GM21723 (cell line): ENCODE results near the gene FGF13.
A peak's percentile ranks its signal among the peaks of the same experiment; 100 is the strongest.

ENCODE experiments used
- ATAC-seq: cut with Tn5 transposase; IDR thresholded peaks from one replicate; pipeline ENCODE4 v1.9.1; 2021; ENCODE audit warnings: mild to moderate bottlenecking, moderate library complexity; ENCODE audit not compliant: unreplicated experiment

Gene FGF13

GRCh38 chrX:138711399-138712347 lies at the start of gene FGF13:
Gene FGF13, minus strand, starts transcription at chrX:138711717. Its CDS starts 714 bp downstream, at chrX:138711003.
- ATAC-seq, result no peak

DNA sequence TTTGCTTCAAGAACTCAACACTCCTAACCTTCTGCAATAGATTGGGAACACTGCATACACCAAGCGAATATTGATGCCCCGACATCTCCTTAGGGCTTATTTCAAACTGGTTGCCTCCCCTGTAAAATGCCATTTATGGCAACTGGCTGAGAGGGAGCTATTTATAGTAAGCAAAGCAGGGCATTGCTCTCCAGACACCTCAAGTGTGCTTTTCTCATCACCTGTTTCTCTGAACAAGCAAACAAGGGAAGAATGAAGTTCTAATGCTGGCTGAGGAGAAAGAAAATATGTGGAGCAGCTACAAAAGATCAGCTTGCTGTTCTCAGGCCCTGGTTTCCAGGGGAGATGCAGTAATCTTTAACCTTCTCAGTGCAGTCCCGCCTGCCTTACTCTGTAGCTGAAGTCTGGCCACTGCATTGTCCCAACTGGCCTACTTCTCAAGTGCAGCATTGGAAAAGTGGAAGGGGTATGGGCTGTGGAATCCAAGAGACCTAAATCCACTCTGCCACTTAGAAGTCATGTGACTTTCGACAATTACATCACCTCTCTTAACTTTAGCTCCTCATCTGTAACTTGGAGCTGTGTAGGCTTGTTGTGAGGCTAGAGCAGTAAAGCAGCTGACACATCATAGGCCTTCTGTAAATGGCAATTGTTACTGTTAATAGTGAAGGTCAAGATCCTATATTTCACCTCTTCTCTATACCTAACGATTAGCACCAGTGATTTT lies 47.9 kb upstream of the FGF13 start:
- ATAC-seq, result no peak

- no peak for ATAC-seq
Measured at GRCh38 chrX:138756234-138756633, 44.7 kb upstream of the FGF13 start.

DNA sequence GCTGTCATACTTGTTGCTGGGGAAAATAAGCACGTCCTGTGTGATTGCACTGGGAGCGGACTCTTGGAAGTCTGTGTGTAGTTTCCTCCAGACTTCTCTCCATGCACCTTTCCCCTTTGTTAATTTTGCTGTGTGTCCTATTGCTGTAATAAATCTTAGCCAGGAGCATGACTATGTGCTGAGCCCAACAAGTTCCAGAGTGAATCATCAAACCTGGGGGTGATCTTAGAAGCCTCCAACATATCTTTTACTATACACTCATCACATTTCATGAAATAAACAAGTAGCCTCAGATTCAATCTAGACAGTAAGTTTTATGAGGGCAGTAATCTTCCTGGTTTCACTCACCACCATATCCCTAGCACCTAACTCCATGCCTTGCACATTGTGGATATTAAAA lies 43.3 kb upstream of the FGF13 start:
- no peak for ATAC-seq

- ATAC-seq, result no peak
Measured at GRCh38 chrX:138748480-138748879, 37.0 kb upstream of the FGF13 start.

DNA sequence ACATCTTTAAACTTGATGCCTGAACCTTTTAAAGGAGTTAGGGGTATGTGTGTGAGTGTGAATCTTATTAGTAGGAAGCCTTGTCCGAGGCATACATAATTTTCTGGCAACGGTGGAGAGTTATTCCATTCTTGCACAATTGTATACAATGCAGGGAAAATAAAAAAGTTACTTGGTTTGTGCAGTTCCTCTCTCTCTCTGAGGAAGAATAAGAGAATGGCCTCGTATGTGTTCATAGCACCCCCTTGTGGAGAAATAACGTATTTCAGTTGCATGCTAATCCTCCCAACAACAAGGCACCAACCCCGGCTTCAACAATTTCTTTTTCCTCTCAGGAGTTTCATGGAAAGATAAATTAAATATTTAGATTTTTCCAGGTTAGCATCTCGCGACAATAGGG lies 33.7 kb upstream of the FGF13 start:
- peak; percentile 85 for ATAC-seq

DNA sequence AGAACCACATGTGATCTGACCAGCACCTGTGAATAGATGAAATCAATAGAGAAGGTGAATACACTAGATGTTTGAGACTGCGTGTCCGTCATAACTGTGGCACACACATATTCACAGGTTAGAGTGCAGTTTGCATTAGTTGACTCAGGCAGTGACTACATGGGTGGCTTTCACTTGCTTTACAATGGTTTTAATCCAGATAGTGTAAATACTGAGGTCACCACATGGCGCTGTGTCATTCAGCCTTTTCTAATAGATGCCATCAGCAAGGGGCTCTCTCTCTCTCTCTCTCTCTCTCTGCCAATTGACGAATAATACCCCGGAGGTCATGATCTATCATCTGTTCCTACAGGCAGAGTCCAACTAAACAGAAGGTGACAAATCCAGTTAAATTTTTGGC lies 30.7 kb upstream of the FGF13 start:
- no peak for ATAC-seq

GRCh38 chrX:138740341-138740740 lies 28.8 kb upstream of the FGF13 start:
- ATAC-seq, result no peak

DNA sequence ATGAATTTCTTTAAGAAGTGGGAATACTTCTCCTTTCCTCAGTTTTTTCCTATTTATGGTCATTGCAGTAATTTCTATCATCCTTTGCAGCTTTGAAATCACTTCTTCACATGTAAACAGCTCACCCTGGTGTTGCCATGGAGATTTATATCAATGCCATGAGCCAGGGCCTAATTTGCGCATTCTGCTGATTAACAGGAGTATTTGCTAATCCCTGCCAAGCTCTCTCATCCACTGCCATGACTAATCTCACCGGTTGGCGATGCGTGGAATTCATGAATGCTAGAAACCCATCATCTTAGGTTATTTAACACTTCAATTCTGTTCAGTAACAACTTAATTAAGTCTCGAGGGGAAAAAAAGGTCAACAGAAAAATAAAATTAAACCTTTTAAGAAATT lies 11.8 kb upstream of the FGF13 start:
- no peak for ATAC-seq

GRCh38 chrX:138719396-138719795 lies 7.9 kb upstream of the FGF13 start:
- no peak for ATAC-seq

GRCh38 chrX:138718941-138719340 lies 7.4 kb upstream of the FGF13 start:
- ATAC-seq, result no peak

DNA sequence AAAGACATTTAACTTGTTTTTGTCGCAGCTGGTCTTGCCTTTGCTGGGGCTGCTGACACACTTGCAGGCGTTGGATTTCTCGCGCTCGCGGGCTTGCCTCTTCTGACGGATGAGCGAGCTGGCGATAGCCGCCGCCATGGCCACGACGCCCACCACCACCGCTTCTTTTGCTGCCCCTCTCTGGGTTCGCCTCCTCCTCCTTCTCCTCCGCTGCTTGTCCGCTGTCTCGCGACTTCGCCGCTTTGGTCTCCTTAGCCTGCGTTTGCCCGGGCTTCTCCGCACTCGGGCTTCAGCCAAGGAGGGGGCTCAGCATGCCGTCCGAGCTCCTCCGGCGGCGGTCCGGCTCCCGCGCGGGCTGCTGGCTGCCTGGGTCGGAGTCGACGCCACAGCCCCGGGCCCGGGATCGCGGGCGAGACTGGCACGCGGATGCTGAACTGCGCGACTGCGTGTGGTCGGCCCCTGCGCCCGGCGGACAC lies 613 bp downstream of the FGF13 start:
- no peak for ATAC-seq

GRCh38 chrX:138709886-138710791 lies 1.4 kb downstream of the FGF13 start:
- ATAC-seq, result no peak

- ATAC-seq, result no peak
Measured at GRCh38 chrX:138708268-138708667, 3.2 kb downstream of the FGF13 start.

DNA sequence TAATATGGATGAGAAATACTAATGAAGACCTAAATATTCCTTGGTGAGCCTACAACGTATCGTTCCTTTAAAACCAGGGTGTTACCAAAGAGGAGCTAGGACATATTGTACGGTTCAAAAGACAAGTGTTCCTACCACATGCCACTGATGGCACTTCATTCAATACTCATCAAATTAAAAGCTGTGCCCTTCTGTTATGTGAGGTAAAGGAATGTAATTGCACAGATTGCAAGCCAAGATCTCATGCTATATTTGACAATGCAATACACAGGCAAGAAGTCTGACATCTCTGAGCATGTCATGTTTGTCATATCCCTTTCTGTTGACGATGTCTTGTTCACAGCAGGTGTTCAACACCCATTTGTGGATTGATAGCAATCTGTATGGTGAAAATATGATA lies 6.9 kb downstream of the FGF13 start:
- no peak for ATAC-seq

DNA sequence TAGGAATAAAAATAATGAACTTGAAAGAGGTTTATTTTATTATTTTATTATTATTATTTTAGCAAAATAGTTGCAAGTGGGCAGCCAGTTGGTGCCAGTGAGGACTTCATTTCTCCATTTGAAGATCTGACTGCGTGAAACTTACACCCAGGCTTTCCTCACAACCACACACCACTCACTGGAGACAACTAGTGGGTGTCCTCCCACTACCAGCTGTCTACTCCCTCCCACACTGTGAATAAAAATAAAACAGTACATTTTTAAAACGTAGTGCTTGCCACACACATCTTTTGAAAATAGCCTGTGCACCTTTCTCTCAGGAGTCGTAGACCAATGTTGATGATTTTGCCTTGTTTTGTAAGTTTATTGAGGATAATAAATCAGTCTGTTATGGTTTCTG lies 7.4 kb downstream of the FGF13 start:
- ATAC-seq, result no peak

DNA sequence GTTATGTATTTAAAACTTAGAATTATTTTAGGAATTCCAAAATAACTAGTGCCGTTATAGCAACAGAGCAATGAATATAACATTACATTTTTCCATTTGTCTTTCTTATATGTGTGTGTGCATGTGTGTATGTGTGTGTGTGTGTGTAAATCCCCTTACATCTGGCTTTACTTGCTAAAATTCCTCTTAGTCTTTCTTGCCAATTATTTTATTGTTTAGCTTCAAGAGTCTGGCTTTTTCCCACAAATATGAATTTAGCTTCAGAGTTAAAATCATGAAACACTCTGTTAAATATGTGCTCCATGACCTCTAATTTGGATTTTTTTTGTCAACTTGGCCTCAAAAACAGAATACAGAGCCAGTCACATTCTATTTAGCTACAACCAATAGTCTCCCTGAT lies 18.9 kb downstream of the FGF13 start:
- no peak for ATAC-seq

DNA sequence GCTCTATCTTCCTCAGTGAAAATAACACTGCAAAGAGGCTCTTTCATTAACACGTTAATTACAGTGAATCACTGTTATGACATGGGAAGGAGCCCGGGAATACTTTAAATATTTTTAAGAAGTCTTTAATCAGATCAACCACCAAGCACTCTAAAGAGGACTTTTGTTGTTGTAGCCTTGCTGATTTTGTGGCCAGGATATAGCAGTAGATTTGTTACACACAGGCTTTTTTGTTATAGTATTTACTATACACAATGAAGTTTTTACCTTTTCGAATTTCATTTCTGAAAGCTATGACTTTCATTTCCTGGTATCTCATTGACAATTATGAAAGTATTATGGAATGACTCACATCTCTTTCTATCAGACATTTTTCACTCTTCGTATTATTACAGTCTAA lies 20.3 kb downstream of the FGF13 start:
- ATAC-seq, result no peak

GRCh38 chrX:138690591-138690990 lies 20.9 kb downstream of the FGF13 start:
- ATAC-seq, result no peak

DNA sequence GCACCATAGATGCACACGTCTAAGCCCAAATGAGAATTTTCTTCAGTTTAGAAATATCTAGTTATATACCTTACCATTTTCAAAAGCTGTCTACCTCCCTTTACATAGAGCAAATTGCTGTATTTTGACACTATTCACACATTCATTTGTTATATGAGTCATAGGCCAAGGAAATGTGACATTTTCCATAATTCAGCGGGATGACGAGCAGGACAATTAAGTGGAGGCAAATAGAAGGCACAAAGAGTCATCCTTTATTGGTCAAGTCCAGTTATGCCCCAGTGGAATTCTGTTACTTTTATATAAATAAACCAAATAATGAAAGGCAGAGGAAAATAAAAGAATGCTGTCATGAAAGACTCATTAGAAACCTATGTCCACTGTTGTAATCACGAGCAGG lies 27.9 kb downstream of the FGF13 start:
- ATAC-seq, result no peak

GRCh38 chrX:138669693-138670092 lies 41.8 kb downstream of the FGF13 start:
- ATAC-seq, result no peak
